Measurements from ENCODE around the gene LRRC4C.

LRRC4C gene

DNA sequence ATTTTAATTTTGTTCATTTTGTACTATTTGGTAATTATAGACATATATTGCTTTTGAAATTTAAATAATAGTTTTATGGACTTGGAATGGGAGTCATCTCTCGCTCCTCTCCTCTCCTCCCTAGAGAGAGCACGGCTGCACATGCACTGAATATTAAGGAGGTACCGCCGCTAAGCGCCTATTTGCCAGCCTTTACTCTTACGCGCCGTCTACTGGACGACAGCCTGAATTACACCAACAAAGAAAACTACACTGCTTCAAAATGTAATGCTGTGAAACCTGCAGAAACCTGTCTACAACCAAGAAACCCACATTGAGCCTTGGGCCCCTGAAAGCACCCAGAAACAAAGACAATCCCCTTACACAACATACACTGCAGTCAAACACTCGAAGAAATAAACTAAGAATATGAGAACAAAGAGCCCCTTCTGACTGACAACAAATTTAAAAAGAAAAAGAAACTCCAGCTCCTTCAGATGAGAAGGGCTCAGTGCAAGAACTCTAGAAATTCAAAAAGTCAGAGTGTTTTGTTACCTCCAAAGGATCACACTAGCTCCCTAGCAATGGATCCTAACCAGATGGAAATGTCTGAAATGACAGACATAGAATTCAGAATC is 737.2 kb downstream of the LRRC4C start:
- Mint-ChIP-seq H3K27ac (no peak overlapping the region), H3K4me3 (no peak overlapping the region), H3K4me1 (ENCODE audit: low read depth) (no peaks in the 10 kb centered on the region), H3K36me3 (ENCODE audit: low read depth) (no peaks in the 10 kb centered on the region), H3K27me3 (no peaks in the 10 kb centered on the region), H3K9me3 (peaks cover 5% of the 10 kb centered on the region)

DNA sequence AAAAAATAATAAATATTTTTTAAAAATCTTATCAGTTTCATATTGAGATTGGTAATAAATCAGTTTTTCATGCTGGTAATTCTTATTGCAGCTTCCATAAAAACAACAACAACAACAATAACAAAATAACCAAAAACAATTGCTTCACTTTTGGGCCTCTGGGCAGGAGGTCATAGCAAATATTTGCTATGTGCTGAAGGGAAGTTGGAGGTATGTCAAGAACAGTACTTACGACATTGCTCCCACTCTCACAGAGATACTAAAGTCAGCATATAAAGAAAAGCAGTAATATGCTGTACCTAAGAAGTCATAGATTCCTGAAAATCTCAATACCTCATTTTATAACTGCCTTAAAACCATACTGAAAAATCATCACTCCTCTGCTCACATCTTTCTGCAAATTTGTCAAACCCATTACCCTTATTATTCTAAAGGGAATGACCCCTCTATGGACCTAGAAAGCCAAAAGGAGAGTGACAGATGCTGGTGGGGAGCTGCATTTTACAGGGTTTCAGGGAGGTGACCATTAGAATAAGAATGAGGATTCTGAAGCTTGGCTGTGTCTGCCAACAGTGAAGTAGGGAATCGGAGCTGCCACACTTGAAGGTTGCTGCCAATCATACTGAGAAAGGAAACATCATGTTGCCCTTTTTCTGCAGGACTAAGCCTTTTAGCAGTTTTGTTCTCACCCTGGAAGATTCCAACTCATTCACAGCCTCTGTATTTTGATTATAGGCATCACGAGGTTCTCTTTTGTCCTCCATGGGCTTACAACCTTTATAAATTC is 742.9 kb downstream of the LRRC4C start:
- no peaks in the 10 kb centered on the region for H3K36me3 Mint-ChIP-seq (ENCODE audit: low read depth)
- H3K27me3 Mint-ChIP-seq: no peaks in the 10 kb centered on the region
- H3K9me3 Mint-ChIP-seq: no peaks in the 10 kb centered on the region
- no peak overlapping the region for H3K4me3 Mint-ChIP-seq
- no peak overlapping the region for H3K27ac Mint-ChIP-seq
- no peaks in the 10 kb centered on the region for H3K4me1 Mint-ChIP-seq (ENCODE audit: low read depth)

DNA sequence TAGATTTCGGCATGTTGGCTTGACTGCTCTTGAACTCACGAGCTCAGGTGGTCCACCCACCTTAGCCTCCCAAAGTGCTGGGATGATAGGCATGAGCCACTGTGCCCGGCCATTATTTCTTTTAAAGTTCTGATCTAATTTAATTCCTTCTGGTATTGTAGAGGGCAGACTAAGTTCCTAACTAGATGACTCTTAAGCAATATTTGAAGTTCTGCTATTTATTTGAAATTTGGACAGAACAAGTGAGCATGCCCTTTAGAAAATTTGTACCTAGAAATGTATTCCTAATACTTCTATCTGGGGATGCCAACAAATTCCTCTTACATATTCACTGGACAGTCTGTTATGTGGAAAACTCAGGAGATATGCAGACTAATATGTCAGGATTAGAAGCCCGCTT is 746.4 kb downstream of the LRRC4C start:
- Mint-ChIP-seq H3K4me1 (ENCODE audit: low read depth) (no peaks in the 10 kb centered on the region), H3K36me3 (ENCODE audit: low read depth) (no peaks in the 10 kb centered on the region), H3K4me3 (no peak overlapping the region), H3K27ac (no peak overlapping the region), H3K27me3 (no peaks in the 10 kb centered on the region), H3K9me3 (peaks cover 5% of the 10 kb centered on the region)

DNA sequence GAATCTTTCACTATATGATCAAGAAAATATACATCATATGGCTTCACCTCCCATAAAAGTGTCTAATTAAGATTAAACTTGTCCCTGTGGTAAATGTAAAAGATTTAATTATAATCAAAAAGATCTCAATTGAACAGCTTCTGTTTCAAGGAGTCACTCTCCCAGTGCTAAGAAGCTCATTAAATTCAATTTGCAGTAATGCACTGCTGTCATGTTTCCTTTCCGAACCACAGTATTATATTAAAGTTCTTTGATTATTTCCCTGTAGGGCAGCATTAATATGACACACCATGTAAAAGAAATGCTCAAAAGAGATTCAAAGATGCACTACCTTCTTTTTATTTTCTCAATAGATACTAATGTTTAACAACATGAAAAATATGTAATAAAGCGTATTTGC is 758.4 kb downstream of the LRRC4C start:
- Mint-ChIP-seq H3K4me3 (no peak overlapping the region), H3K4me1 (ENCODE audit: low read depth) (no peaks in the 10 kb centered on the region), H3K27ac (no peak overlapping the region), H3K36me3 (ENCODE audit: low read depth) (no peaks in the 10 kb centered on the region), H3K27me3 (no peaks in the 10 kb centered on the region), H3K9me3 (peaks cover 10% of the 10 kb centered on the region)

DNA sequence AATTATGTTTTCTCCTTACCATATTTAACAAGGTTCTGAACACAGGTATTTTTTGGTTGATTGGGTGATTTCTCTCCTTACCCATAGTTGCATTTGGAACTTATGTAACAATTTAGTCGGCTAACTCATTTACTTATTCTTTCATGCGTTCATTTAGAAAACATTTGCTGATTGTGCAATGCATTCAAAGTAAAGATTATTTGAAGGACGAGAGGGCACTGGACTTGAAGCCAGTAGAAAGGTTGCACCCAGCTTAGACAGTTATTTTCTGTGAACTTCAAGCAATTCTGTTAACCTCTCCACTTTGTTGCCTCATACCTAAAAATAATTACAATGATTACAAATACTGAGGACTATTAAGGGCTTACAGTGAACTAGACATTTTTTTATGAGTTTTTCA is 769.6 kb downstream of the LRRC4C start:
- Mint-ChIP-seq H3K4me1 (ENCODE audit: low read depth) (no peaks in the 10 kb centered on the region), H3K27me3 (no peaks in the 10 kb centered on the region), H3K4me3 (no peak overlapping the region), H3K27ac (no peak overlapping the region), H3K9me3 (peaks cover 15% of the 10 kb centered on the region), H3K36me3 (ENCODE audit: low read depth) (no peaks in the 10 kb centered on the region)

DNA sequence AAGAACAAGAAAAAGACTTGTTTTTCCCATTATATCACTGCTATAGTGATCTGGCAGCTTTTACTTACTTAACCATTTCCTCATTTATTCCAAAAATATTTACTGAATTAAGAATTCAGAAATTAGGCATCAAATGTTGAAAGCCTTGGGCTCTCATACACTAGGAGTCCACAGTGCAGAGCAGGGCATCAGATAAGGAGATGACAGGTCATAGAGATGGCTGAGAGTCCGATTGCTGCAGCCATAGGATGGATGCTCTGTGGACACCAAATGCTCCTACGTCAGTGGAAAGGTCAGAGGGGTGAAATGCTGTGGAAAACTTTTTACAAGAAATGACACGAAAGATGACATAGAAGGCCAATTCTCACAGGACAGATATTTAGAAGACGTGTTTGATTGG is 771.1 kb downstream of the LRRC4C start:
- H3K9me3 Mint-ChIP-seq: peaks cover 5% of the 10 kb centered on the region
- no peaks in the 10 kb centered on the region for H3K27me3 Mint-ChIP-seq
- no peaks in the 10 kb centered on the region for H3K36me3 Mint-ChIP-seq (ENCODE audit: low read depth)
- no peak overlapping the region for H3K4me3 Mint-ChIP-seq
- H3K27ac Mint-ChIP-seq: no peak overlapping the region
- no peaks in the 10 kb centered on the region for H3K4me1 Mint-ChIP-seq (ENCODE audit: low read depth)

DNA sequence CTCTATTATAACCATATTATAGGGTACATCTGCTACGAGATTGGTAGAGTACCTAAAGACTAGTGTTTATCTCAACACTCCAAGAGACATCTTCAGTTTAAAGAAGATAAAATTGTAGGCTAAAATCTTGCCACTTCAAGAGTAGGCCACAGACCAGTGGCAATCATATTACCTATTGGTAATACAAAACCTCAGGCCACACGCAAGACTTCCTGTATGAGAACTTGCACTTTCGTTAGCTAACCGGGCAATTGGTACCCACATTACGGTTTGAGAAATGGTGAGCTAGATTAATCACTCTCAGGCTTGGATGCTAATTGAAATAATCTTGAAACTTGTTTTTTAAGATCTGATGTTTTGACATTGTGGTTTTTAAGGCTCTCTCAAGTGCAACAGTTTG is 772.7 kb downstream of the LRRC4C start:
- Mint-ChIP-seq H3K4me1 (ENCODE audit: low read depth) (no peaks in the 10 kb centered on the region), H3K9me3 (peaks cover 4% of the 10 kb centered on the region), H3K27ac (no peak overlapping the region), H3K4me3 (no peak overlapping the region), H3K27me3 (no peaks in the 10 kb centered on the region), H3K36me3 (ENCODE audit: low read depth) (no peaks in the 10 kb centered on the region)

DNA sequence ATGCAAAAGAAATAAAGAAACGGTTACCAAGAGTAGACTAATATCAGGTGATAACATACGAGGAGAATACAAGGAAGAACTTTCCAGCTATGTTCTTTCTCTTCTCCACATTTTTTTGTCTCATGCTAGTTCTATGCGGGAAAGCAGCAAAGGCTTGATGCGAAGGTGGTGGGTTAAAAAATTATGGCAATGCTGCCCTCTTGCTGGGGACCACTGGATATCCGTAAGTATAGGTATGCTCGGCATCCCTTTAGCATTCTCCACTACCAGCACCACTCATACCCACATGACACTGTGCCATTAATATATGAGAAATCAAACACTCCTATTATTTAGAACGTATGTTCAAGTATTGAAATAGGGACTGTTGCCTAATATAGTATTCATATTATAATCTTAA is 776.4 kb downstream of the LRRC4C start:
- no peaks in the 10 kb centered on the region for H3K4me1 Mint-ChIP-seq (ENCODE audit: low read depth)
- H3K4me3 Mint-ChIP-seq: no peak overlapping the region
- peaks cover 8% of the 10 kb centered on the region for H3K9me3 Mint-ChIP-seq
- H3K36me3 Mint-ChIP-seq (ENCODE audit: low read depth): no peaks in the 10 kb centered on the region
- H3K27ac Mint-ChIP-seq: no peak overlapping the region
- no peaks in the 10 kb centered on the region for H3K27me3 Mint-ChIP-seq

DNA sequence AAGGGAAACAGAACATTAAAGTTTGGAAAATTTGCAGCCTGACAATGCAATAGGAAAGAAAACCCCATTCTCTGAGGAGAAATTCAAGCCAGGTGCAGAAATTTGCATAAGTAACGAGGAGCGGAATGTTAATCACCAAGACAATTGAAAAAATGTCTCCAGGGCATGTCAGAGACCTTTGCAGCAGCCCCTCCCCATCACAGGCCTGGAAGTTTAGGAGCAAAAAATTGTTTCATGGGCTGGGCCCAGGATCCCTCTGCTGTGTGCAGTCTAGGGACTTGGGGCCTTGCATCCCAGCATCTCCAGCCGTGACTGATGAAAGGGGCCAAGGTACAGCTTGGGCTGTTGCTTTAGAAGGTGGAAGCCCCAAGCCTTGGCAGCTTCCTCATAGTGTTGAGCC is 780.2 kb downstream of the LRRC4C start:
- no peaks in the 10 kb centered on the region for H3K27me3 Mint-ChIP-seq
- H3K4me1 Mint-ChIP-seq (ENCODE audit: low read depth): no peaks in the 10 kb centered on the region
- no peaks in the 10 kb centered on the region for H3K36me3 Mint-ChIP-seq (ENCODE audit: low read depth)
- H3K27ac Mint-ChIP-seq: no peak overlapping the region
- H3K4me3 Mint-ChIP-seq: no peak overlapping the region
- peaks cover 12% of the 10 kb centered on the region for H3K9me3 Mint-ChIP-seq

DNA sequence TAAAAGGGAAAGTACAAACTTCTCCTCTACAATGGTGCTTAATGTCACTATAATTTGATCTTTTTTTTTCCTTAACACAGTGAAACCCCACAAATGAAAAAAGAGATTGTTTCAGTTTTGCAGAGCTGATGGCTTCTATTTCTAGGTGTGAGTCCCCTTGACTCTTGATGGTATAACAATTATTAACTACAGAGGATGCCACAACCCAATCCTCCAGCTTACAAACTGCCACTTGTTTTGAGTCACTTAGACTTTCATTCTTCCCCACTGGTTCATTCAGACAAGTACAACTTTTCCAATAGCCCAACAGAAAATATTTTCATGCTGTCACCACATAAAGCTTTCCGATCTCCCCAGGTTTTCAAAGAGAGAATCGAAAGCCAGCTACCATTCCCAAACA is 812.2 kb downstream of the LRRC4C start:
- H3K4me3 Mint-ChIP-seq: no peak overlapping the region
- H3K27ac Mint-ChIP-seq: no peak overlapping the region
- no peaks in the 10 kb centered on the region for H3K36me3 Mint-ChIP-seq (ENCODE audit: low read depth)
- H3K27me3 Mint-ChIP-seq: no peaks in the 10 kb centered on the region
- H3K4me1 Mint-ChIP-seq (ENCODE audit: low read depth): no peaks in the 10 kb centered on the region
- peaks cover 26% of the 10 kb centered on the region for H3K9me3 Mint-ChIP-seq

DNA sequence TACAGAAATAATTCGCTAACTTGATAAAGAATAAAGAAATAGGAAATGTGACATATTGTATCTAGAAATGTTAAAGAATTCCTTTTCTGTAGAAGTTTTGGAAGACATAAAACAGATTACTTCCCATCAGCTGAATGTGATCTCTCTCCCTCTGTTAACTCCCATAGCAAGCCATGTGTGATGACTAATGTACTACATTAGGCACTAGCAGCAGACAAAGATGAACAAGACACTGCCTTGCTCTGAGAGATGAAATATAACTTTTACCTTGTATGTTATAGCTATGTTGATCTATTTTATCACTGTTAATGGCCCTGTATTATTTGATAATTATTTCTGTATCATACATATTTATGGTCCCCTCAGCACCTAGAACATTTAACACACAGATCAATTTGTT is 817.2 kb downstream of the LRRC4C start:
- Mint-ChIP-seq H3K4me1 (ENCODE audit: low read depth) (no peaks in the 10 kb centered on the region), H3K36me3 (ENCODE audit: low read depth) (no peaks in the 10 kb centered on the region), H3K4me3 (no peak overlapping the region), H3K9me3 (peaks cover 10% of the 10 kb centered on the region), H3K27ac (no peak overlapping the region), H3K27me3 (no peaks in the 10 kb centered on the region)

DNA sequence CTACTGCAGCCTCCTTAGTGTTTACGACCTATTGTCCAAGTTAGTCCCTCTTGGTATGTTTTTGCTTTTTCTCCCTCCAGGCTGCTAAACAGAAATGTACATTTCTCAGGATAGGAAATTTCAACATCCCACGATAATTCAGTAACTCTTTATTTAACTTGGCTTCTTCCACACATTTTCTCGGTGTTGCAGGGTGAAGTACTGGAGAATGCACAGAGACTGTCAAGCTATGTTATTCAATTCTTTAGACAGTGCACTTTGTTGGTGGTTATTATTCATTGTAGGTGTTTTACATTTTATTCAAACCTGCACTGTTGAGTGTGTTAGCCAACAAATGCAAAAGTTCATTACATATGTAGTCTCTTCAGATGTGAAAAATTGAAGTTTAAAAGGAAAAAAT is 839.8 kb downstream of the LRRC4C start:
- Mint-ChIP-seq H3K4me1 (ENCODE audit: low read depth) (no peaks in the 10 kb centered on the region), H3K36me3 (ENCODE audit: low read depth) (no peaks in the 10 kb centered on the region), H3K27me3 (no peaks in the 10 kb centered on the region), H3K9me3 (peaks cover 4% of the 10 kb centered on the region), H3K27ac (no peak overlapping the region), H3K4me3 (no peak overlapping the region)

DNA sequence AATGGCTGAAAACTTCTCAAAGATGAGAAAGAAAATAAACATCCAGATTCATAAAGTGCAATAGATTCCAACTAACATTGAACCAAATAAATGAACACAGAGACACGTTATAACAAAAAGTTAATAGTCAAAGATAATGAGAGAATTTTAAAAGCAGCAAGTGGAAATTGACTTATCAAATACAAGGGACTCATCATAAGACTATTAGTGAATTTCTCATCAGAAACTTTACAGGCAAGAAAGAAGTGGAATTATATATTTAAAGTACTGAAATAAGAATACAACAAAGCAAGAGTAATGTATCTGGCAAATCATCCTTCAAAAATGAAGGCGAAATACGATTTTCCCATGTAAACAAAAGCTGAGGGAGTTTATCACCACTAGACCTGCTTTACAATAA is 852.7 kb downstream of the LRRC4C start:
- H3K4me3 Mint-ChIP-seq: no peak overlapping the region
- no peaks in the 10 kb centered on the region for H3K27me3 Mint-ChIP-seq
- no peaks in the 10 kb centered on the region for H3K4me1 Mint-ChIP-seq (ENCODE audit: low read depth)
- H3K27ac Mint-ChIP-seq: no peak overlapping the region
- H3K36me3 Mint-ChIP-seq (ENCODE audit: low read depth): no peaks in the 10 kb centered on the region
- peaks cover 45% of the 10 kb centered on the region for H3K9me3 Mint-ChIP-seq

DNA sequence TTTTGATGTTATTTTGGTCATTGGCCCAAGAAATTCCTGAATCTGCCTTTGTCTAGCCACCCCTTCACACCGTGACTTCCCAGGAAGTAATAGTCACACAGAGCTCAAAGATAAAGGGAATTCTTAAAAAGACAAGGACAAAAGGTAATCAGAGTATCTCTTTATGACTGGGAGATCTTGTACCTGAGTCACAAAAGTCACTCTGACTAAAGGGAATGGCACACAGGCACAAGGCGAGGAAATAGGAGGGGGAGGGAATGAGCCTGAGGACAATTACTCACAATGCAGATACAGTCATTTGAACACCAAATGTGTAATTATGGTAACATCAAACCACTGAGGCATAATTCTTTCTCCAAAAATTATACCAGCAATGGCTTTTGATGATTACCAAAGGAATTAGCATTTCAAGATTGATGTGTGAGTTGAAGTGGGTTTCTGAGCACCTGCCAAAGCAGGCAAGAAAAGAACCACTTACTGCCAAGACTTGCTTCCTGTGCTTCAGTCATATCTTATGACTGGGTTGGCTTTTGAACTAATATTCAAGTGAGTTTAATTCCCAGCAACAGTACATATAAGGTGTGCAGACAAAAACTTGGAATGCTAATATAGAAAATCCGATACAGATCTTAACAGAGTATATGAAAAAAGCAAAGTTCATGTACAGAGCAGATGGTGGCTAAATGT is 856.4 kb downstream of the LRRC4C start:
- Mint-ChIP-seq H3K27me3 (no peaks in the 10 kb centered on the region), H3K4me3 (no peak overlapping the region), H3K9me3 (peaks cover 29% of the 10 kb centered on the region), H3K4me1 (ENCODE audit: low read depth) (no peaks in the 10 kb centered on the region), H3K36me3 (ENCODE audit: low read depth) (no peaks in the 10 kb centered on the region), H3K27ac (no peak overlapping the region)

DNA sequence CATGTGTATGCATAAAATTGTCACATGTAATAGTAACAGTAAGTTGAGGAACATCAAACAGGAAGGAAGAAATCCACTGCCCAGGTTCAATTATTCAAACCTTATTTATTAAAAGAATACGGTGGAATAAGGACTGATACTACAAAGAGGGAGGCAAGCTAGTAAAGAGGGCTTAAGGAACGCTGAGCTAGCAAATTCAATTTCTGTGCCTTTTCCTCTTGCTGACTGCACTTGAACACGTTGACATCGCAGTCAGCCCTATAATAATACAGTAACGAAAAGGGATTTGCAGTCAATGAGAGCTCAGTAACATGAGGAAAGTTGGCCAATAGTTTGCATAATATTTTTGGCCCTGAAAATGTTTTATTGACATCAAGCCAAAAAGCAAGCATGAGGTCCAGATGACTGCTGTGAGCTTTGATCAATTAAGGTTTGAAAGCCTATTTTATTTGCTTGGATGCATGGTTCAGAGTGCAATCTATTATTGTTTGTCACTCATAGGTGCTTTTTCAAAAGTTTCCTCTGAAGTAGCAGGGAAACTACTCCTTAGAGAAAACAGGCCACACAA is 861.8 kb downstream of the LRRC4C start:
- Mint-ChIP-seq H3K27me3 (no peaks in the 10 kb centered on the region), H3K9me3 (peaks cover 22% of the 10 kb centered on the region), H3K27ac (no peak overlapping the region), H3K36me3 (ENCODE audit: low read depth) (no peaks in the 10 kb centered on the region), H3K4me3 (no peak overlapping the region), H3K4me1 (ENCODE audit: low read depth) (no peaks in the 10 kb centered on the region)
